GM12878 (cell line): ENCODE results near the gene ASS1. TPM values are rescaled to one million over a fixed set of nuclear protein-coding genes. Genes with fewer than 3 reads are reported as not detected.

Experiments used
- ATAC-seq: fragments of 200-7000 bp; cut with Tn5 transposase; 3 replicates; pipeline ENCODE4 v1.9.1; 2020; ENCODE audit warnings: mild to moderate bottlenecking, moderate library complexity
- BruUV-seq: library from RNA; stranded (reverse); fragments of 400-500 nt; replicated peaks from 2 replicates; lab custom pipeline; 2021; lab: Mats Ljungman, UMichigan
- CTCF ChIA-PET: fragments of 300-600 bp; sonication (Branson Sonifier 250); formaldehyde crosslinking; extraction: SDS; loops from one replicate; lab custom pipeline; 2021; ENCODE audit warnings: inconsistent platforms; lab: Yijun Ruan, JAX
- POLR2A ChIA-PET: fragments of 350-600 bp; formaldehyde crosslinking; extraction: SDS; loops from one replicate; lab custom pipeline; 2021; ENCODE audit warnings: inconsistent platforms; lab: Charles Lee
- RAD21 ChIA-PET: fragments of 300-600 bp; sonication (Branson Sonifier 250); formaldehyde crosslinking; loops from one replicate; lab custom pipeline; 2023; ENCODE audit warnings: antibody characterized with exemption; ENCODE audit not compliant: unreplicated experiment; lab: Charles Lee
- SMC1A ChIA-PET: fragments of 300-600 bp; sonication (Branson Sonifier 250); formaldehyde crosslinking; loops from one replicate; lab custom pipeline; 2023; ENCODE audit not compliant: unreplicated experiment, uncharacterized antibody; lab: Charles Lee
- DNase-seq: peaks from one replicate; pipeline ENCODE4 v3.0.0-alpha.2; 2011; ENCODE audit warnings: low read depth, low spot score
- FAIRE-seq: peaks from 3 replicates; lab custom pipeline; 2011; peaks lifted over from hg19 to GRCh38; lab: Jason Lieb, UNC
- H2AFZ ChIP-seq: 2 replicates; pipeline ENCODE4 v1.6.0; 2011; ENCODE audit warnings: low read depth, low read length, control low read depth; ENCODE audit not compliant: control insufficient read depth
- H3K27ac ChIP-seq: 2 replicates; pipeline ENCODE4 v1.5.1; 2011; ENCODE audit warnings: control low read depth; ENCODE audit not compliant: control insufficient read depth, insufficient read depth
- H3K27me3 ChIP-seq, 2 experiments: replicated peaks in 1 of 2; 2 replicates each; pipeline versions ENCODE4 v1.6.0 to v1.6.1; 2011; ENCODE audit warnings: low read length in 1 of 2; ENCODE audit not compliant: control insufficient read depth in 2 of 2, insufficient read depth in 2 of 2
- H3K36me3 ChIP-seq, 2 experiments: 2 replicates each; pipeline ENCODE4 v1.5.1; 2011; ENCODE audit warnings: low read length in 1 of 2; ENCODE audit not compliant: control insufficient read depth in 2 of 2, insufficient read depth in 2 of 2
- H3K4me1 ChIP-seq: 2 replicates; pipeline ENCODE4 v1.6.1; 2011; ENCODE audit warnings: mild to moderate bottlenecking, low read length, moderate library complexity, mixed read lengths; ENCODE audit not compliant: control insufficient read depth, insufficient read depth
- H3K4me2 ChIP-seq: 2 replicates; pipeline ENCODE4 v1.6.0; 2011; ENCODE audit warnings: control low read depth; ENCODE audit not compliant: control insufficient read depth, insufficient read depth
- H3K4me3 ChIP-seq: fragments of 200-600 bp; sonication (generic); 2 replicates; pipeline ENCODE4 v1.5.1; 2016
- H3K79me2 ChIP-seq: 2 replicates; pipeline ENCODE4 v1.6.0; 2011; ENCODE audit warnings: low read length; ENCODE audit not compliant: control insufficient read depth, insufficient read depth
- H3K9ac ChIP-seq: 2 replicates; pipeline ENCODE4 v1.8.0; 2011; ENCODE audit warnings: low read length, control low read depth, mixed read lengths; ENCODE audit not compliant: control insufficient read depth, insufficient read depth
- H3K9me3 ChIP-seq: replicated peaks from 3 replicates; pipeline ENCODE4 v1.5.1; 2011; ENCODE audit warnings: mild to moderate bottlenecking, low read length; ENCODE audit not compliant: control insufficient read depth, insufficient read depth
- H4K20me1 ChIP-seq: 2 replicates; pipeline ENCODE4 v1.6.0; 2011; ENCODE audit not compliant: control insufficient read depth, insufficient read depth
- EZH2 ChIP-seq: IDR thresholded peaks from 2 replicates; pipeline ENCODE4 v1.6.1; 2012; ENCODE audit warnings: low read depth, mild to moderate bottlenecking, control low read depth, inconsistent platforms, low read length, borderline replicate concordance; ENCODE audit not compliant: control insufficient read depth
- FOXM1 ChIP-seq: IDR thresholded peaks from 2 replicates; pipeline ENCODE4 v1.6.1; 2012; ENCODE audit warnings: low read depth, mild to moderate bottlenecking, inconsistent platforms, low read length, moderate library complexity
- HDGF ChIP-seq: fragments of 450-650 bp; IDR thresholded peaks from 2 replicates; pipeline ENCODE4 v1.6.1; 2016; ENCODE audit warnings: antibody characterized with exemption
- RAD21 ChIP-seq: IDR thresholded peaks from 2 replicates; pipeline ENCODE4 v1.6.1; 2011; ENCODE audit warnings: mild to moderate bottlenecking, low read depth, low read length, moderate library complexity; ENCODE audit not compliant: insufficient read depth
- RB1 ChIP-seq: fragments of 450-650 bp; formaldehyde crosslinking; IDR thresholded peaks from 2 replicates; pipeline ENCODE4 v1.6.1; 2017; ENCODE audit warnings: mild to moderate bottlenecking, borderline replicate concordance
- SMAD5 ChIP-seq: IDR thresholded peaks from 2 replicates; pipeline ENCODE4 v1.6.1; 2016; ENCODE audit warnings: antibody characterized with exemption, low read depth
- SRF ChIP-seq, 2 experiments: IDR thresholded peaks; 2 replicates each; pipeline ENCODE4 v1.6.1; 2011; ENCODE audit warnings: low read depth in 2 of 2, low read length in 2 of 2, mild to moderate bottlenecking in 1 of 2, moderate library complexity in 1 of 2
- TCF3 ChIP-seq: IDR thresholded peaks from 2 replicates; pipeline ENCODE4 v1.6.1; 2012; ENCODE audit warnings: low read depth, mild to moderate bottlenecking, low read length, borderline replicate concordance; ENCODE audit not compliant: insufficient read depth
- ZBED1 ChIP-seq: IDR thresholded peaks from 2 replicates; pipeline ENCODE4 v1.6.1; 2016; ENCODE audit warnings: borderline replicate concordance
- ZBTB40 ChIP-seq: fragments of 450-650 bp; IDR thresholded peaks from 2 replicates; pipeline ENCODE4 v1.6.1; 2016; ENCODE audit warnings: mild to moderate bottlenecking, moderate library complexity, borderline replicate concordance
- ZZZ3 ChIP-seq: IDR thresholded peaks from 2 replicates; pipeline ENCODE4 v1.6.1; 2011; ENCODE audit warnings: low read depth; ENCODE audit not compliant: control insufficient read depth, insufficient read length
- WGBS: methylation state at CpG from one replicate; pipeline ENCODE4 v1.1.6; 2016; ENCODE audit warnings: low lambda C conversion rate; ENCODE audit not compliant: insufficient replicate concordance, insufficient coverage; ENCODE audit errors: missing lambda C conversion rate; 5-methylcytosine and 5-hydroxymethylcytosine counted together
- in situ Hi-C: fragments of 300-500 bp; cut with MboI; formaldehyde crosslinking; loops from 9 replicates; pipeline ENCODE4 v1.14.3; 2018; ENCODE audit warnings: mixed read lengths
- intact Hi-C: fragments of 100-400 bp; cut with micrococcal nuclease; formaldehyde crosslinking; loops from one replicate; pipeline ENCODE4 v1.14.2; 2022; ENCODE audit not compliant: unreplicated experiment
- polyA plus RNA-seq, 11 experiments: library from polyadenylated mRNA; depleted of rRNA in 4 of 11; unstranded in 6 of 11; stranded (reverse) in 5 of 11; fragments of >200 nt; fragmentation: Nextera tagmentation in 4 of 11; fragmentation: Illumina TruSeq in 1 of 11; extraction: Ambion mirVana in 4 of 11; extraction: Trizol in 1 of 11; gene quantifications; 1 replicate in 1 of 11; 2 replicates in 10 of 11; pipeline versions ENCODE4 v1.2.1 to v1.2.3, GENCODE V29; 2011 to 2016; ENCODE audit warnings: inconsistent platforms in 2 of 11, missing spikeins in 2 of 11, low read depth in 1 of 11
- total RNA-seq, 4 experiments: library from RNA; depleted of rRNA in 3 of 4; stranded (reverse); fragments of >200 nt in 3 of 4; fragmentation: Illumina TruSeq in 1 of 4; extraction: Trizol in 1 of 4; gene quantifications; 2 replicates each; pipeline versions ENCODE4 v1.2.1 to v1.2.3, GENCODE V29; 2013 to 2021

The ASS1 gene
- total and polyA plus RNA-seq, 10 of the 15 experiments (the other 5 are each of a cell fraction or from before 2014, with no cell fraction given), result 0.10 to 6.1 (median 0.28) TPM; not detected in 3

- TF ChIP-seq FOXM1 (no peak), RAD21 (no peak), SMAD5 (no peak), TCF3 (no peak), HDGF (no peak), ZBTB40 (no peak), ZBED1 (no peak)
- TF ChIP-seq, all 136 proteins: peak for 0
Observed at GRCh38 chr9:130480673-130481072, 35.9 kb downstream of the ASS1 start (continued).

- Histone ChIP-seq H4K20me1 (no peaks in the 10 kb centered on the region), H3K27me3 (peaks cover 0 to 4% of the 10 kb centered on the region in 2 experiments; a peak in 2 of 4 replicates), H3K4me2 (no peak overlapping the region), H2AFZ (no peak overlapping the region), H3K4me1 (no peaks in the 10 kb centered on the region), H3K4me3 (no peak overlapping the region), H3K9me3 (no peaks in the 10 kb centered on the region), H3K79me2 (no peaks in the 10 kb centered on the region), H3K36me3 (no peaks in the 10 kb centered on the region), H3K9ac (no peak overlapping the region), H3K27ac (no peak overlapping the region)
- ChIA-PET POLR2A (no interaction called here), SMC1A (no interaction called here), CTCF (no interaction called here), RAD21 (no interaction called here)
- in situ Hi-C loops, result no loop called here
- DNase-seq (no peak), FAIRE-seq (no peak), ATAC-seq (no peak)
- 17% methylated on average over 5 of the region's 5 CpGs for WGBS
- TF ChIP-seq EZH2, result no peak
- no peak for TF ChIP-seq SRF (IDR thresholded peaks at IDR 0.05; ENCODE audit: low read depth in 2 of 2, low read length in 2 of 2)
- TF ChIP-seq ZZZ3, result no peak
- TF ChIP-seq RB1, result no peak
- TF ChIP-seq HDGF, result no peak
- BruUV-seq, result no TSS peak
- intact Hi-C loops, result no loop called here
Observed at GRCh38 chr9:130482463-130482862, 37.7 kb downstream of the ASS1 start.
